Measurements from ENCODE around the gene ICAM4.

DNA sequence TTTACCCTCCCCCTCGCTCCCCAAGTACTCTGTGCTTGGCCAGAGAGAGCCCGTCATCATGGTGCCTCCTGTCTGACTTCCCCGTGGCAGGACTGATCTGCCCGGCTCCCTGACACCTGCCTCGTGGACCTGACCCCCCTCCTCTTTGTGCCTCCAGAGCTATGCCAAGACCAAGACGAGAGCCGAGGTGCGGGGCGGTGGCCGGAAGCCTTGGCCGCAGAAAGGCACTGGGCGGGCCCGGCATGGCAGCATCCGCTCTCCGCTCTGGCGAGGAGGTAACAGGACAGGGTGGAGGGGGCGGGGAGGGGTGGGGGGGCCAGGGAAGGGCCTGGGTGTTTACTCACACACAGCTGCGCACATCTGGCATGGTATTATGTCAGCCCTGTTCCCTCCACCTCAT is 30.2 kb upstream of the ICAM4 start:
- TF ChIP-seq, protein P1, sequence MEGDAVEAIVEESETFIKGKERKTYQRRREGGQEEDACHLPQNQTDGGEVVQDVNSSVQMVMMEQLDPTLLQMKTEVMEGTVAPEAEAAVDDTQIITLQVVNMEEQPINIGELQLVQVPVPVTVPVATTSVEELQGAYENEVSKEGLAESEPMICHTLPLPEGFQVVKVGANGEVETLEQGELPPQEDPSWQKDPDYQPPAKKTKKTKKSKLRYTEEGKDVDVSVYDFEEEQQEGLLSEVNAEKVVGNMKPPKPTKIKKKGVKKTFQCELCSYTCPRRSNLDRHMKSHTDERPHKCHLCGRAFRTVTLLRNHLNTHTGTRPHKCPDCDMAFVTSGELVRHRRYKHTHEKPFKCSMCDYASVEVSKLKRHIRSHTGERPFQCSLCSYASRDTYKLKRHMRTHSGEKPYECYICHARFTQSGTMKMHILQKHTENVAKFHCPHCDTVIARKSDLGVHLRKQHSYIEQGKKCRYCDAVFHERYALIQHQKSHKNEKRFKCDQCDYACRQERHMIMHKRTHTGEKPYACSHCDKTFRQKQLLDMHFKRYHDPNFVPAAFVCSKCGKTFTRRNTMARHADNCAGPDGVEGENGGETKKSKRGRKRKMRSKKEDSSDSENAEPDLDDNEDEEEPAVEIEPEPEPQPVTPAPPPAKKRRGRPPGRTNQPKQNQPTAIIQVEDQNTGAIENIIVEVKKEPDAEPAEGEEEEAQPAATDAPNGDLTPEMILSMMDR (IDR thresholded peaks at IDR 0.05; ENCODE audit: low read depth, low read length) = no peak
- TF ChIP-seq, protein P2, sequence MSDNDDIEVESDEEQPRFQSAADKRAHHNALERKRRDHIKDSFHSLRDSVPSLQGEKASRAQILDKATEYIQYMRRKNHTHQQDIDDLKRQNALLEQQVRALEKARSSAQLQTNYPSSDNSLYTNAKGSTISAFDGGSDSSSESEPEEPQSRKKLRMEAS (IDR thresholded peaks at IDR 0.05; ENCODE audit: low read depth, low read length) = no peak

All from NB4 (cell line).